GM18858 (cell line): ENCODE data around the gene GATM.
"Not testable (repeated sequence)": the region's sequence is repeated elsewhere in the genome, so short reads cannot be mapped to it uniquely, and the experiment has no call there.

Experiments used
- ATAC-seq: cut with Tn5 transposase; IDR thresholded peaks from one replicate; pipeline ENCODE4 v1.9.1; 2021; ENCODE audit not compliant: unreplicated experiment

GATM gene

GRCh38 chr15:45389351-45389750 lies 11.0 kb upstream of the GATM start:
- no peak for ATAC-seq

- ATAC-seq: no peak
Observed at GRCh38 chr15:45387380-45388007, 9.2 kb upstream of the GATM start.

- no peak for ATAC-seq
Observed at GRCh38 chr15:45386974-45387373, 8.6 kb upstream of the GATM start.

GRCh38 chr15:45386420-45386819 lies 8.1 kb upstream of the GATM start:
- no peak for ATAC-seq

- ATAC-seq: no peak
Observed at GRCh38 chr15:45385590-45385989, 7.2 kb upstream of the GATM start.

- ATAC-seq: no peak
Observed at GRCh38 chr15:45384700-45385099, 6.4 kb upstream of the GATM start.

- no peak for ATAC-seq
Observed at GRCh38 chr15:45378913-45379262, 544 bp upstream of the GATM start.

GRCh38 chr15:45377609-45378148 lies 665 bp downstream of the GATM start:
- peak; percentile 7 for ATAC-seq

GRCh38 chr15:45376967-45377608 lies 1.3 kb downstream of the GATM start:
- no peak for ATAC-seq

- ATAC-seq: no peak
Observed at GRCh38 chr15:45376300-45376928, 1.9 kb downstream of the GATM start.

- ATAC-seq: no peak
Observed at GRCh38 chr15:45375836-45376235, 2.5 kb downstream of the GATM start.

GRCh38 chr15:45373976-45374375 lies 4.4 kb downstream of the GATM start:
- ATAC-seq: no peak

- ATAC-seq: no peak
Observed at GRCh38 chr15:45372041-45372995, 6.0 kb downstream of the GATM start.

GRCh38 chr15:45371546-45371945 lies 6.8 kb downstream of the GATM start:
- ATAC-seq: no peak

- not testable (repeated sequence) for ATAC-seq
Observed at GRCh38 chr15:45370042-45370441, 8.3 kb downstream of the GATM start.

GRCh38 chr15:45367222-45367621 lies 11.1 kb downstream of the GATM start:
- not testable (repeated sequence) for ATAC-seq

GRCh38 chr15:45364271-45364670 lies 14.1 kb downstream of the GATM start:
- ATAC-seq: no peak

GRCh38 chr15:45363801-45364200 lies 14.5 kb downstream of the GATM start:
- no peak for ATAC-seq

- ATAC-seq: no peak
Observed at GRCh38 chr15:45363334-45363733, 15.0 kb downstream of the GATM start.

- no peak for ATAC-seq
Observed at GRCh38 chr15:45362419-45362818, 15.9 kb downstream of the GATM start.

- no peak for ATAC-seq
Observed at GRCh38 chr15:45361878-45362277, 16.5 kb downstream of the GATM start.
